Natural killer cell treated with Interleukin-12 subunit alpha and Interleukin-12 subunit beta and Interleukin-15 and Interleukin-18, amount 100 ng/mL, for 72 hours (primary cell): Measurements from ENCODE around the gene NUDT1. TPM values are rescaled to one million over a fixed set of nuclear protein-coding genes. Genes with fewer than 3 reads are reported as not detected.

ENCODE experiments used
- ATAC-seq, 2 donors: fragments of 150-1000 bp; cut with Tn5 transposase in 1 of 2; sonication (Bioruptor Pico), chemical (Tn5 transposase) in 1 of 2; 2 replicates each; pipeline ENCODE4 v1.10.0; 2021
- DNase-seq: peaks from one replicate; pipeline ENCODE4 v3.0.0; 2022; ENCODE audit warnings: low spot score
- H3K27ac Mint-ChIP-seq, 2 donors: 1 replicate in 1 of 2; 2 replicates in 1 of 2; pipeline ENCODE4 v1.8.0; 2022; ENCODE audit warnings: mixed read lengths in 2 of 2, mild to moderate bottlenecking in 1 of 2, moderate library complexity in 1 of 2
- H3K27me3 Mint-ChIP-seq, 2 donors: 1 replicate in 1 of 2; 2 replicates in 1 of 2; pipeline ENCODE4 v1.8.0; 2022; ENCODE audit warnings: mixed read lengths in 2 of 2
- H3K36me3 Mint-ChIP-seq: one replicate; pipeline ENCODE4 v1.8.0; 2022; ENCODE audit warnings: mixed read lengths
- H3K4me1 Mint-ChIP-seq, 2 donors: 1 replicate in 1 of 2; 2 replicates in 1 of 2; pipeline ENCODE4 v1.8.0; 2022; ENCODE audit warnings: low read depth in 2 of 2, mixed read lengths in 2 of 2, mild to moderate bottlenecking in 1 of 2
- H3K4me3 Mint-ChIP-seq: one replicate; pipeline ENCODE4 v1.8.0; 2022; ENCODE audit warnings: mixed read lengths
- H3K9me3 Mint-ChIP-seq: 2 replicates; pipeline ENCODE4 v1.8.0; 2022; ENCODE audit warnings: mixed read lengths
- total RNA-seq, 2 donors: library from RNA; stranded (reverse); gene quantifications; one replicate each; pipeline ENCODE4 v1.2.3, GENCODE V29; 2022

Gene NUDT1
- total RNA-seq, 2 donors from 2014 or later, result 31.7 to 65.2 TPM

DNA sequence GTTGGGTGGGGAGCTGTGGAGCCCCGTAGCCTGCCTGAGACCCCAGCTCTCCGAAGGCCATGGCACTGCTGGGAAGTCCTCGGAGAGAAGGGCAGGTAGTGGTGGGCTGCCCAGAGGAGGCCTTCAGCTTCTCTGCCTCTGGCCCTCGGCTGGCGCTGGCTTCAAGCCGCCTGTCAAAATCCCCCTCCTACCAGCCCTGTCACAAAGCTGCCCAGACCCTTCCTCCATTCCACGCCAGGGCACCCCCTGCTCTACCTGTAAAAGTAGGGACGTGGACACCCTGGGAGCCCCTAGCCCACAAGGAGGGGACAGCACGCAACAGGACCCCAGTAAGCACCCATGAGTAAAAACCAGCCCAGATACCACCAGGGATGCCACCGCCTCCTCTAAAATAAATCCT, 40.9 kb upstream of the NUDT1 start:
- no peaks in the 10 kb centered on the region for H3K27me3 Mint-ChIP-seq
- H3K36me3 Mint-ChIP-seq, result no peaks in the 10 kb centered on the region
- no peaks in the 10 kb centered on the region for H3K9me3 Mint-ChIP-seq
- DNase-seq, result no peak
- no peak for ATAC-seq
- no peak overlapping the region for H3K4me3 Mint-ChIP-seq
- peaks cover 3 to 5% of the 10 kb centered on the region in 2 donors for H3K4me1 Mint-ChIP-seq
- H3K27ac Mint-ChIP-seq, result no peak overlapping the region

DNA sequence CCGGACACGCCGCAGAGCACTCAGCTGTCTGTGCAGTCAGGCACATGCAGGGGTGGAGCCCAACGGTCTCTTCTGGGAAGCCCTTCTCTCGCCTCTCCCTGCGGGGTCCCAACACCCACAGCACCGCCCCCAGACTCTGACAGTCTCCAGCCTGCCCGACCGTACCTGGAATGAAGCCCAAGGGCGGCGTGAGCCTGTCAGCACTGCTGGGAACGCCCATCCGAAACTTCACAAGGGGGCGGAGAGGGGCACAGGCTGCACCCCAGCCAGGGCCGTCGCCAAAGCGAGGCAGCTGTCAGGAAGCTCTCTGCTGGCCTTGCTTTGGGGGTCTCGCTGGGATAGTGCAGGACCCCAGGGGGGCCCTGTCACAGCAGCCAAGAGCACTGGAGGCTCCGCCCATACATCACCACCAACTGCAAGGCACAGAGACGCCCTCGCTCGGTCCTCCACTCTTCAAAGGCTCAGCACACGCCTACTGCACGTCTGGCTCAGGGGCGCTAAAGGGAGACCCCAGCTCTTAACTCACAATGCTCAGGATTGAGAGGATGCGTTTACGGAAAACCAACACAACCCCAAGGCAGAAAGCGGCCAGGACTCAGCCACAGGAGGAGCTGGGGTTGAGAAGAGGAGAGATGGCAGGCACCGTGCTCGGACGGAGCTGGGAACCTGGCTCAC, 40.2 kb upstream of the NUDT1 start:
- H3K27ac Mint-ChIP-seq, result no peak overlapping the region
- no peaks in the 10 kb centered on the region for H3K9me3 Mint-ChIP-seq
- no peak overlapping the region for H3K4me3 Mint-ChIP-seq
- no peaks in the 10 kb centered on the region for H3K27me3 Mint-ChIP-seq
- no peak for DNase-seq
- no peak for ATAC-seq
- peaks cover 3 to 5% of the 10 kb centered on the region in 2 donors for H3K4me1 Mint-ChIP-seq
- no peaks in the 10 kb centered on the region for H3K36me3 Mint-ChIP-seq

GRCh38 chr7:2202361-2202761, 39.7 kb upstream of the NUDT1 start:
- peaks cover 2 to 3% of the 10 kb centered on the region in 2 donors for H3K4me1 Mint-ChIP-seq
- no peak overlapping the region for H3K27ac Mint-ChIP-seq
- ATAC-seq (no peak), DNase-seq (no peak)
- H3K27me3 Mint-ChIP-seq, result no peaks in the 10 kb centered on the region
- no peak overlapping the region for H3K4me3 Mint-ChIP-seq
- no peaks in the 10 kb centered on the region for H3K9me3 Mint-ChIP-seq
- H3K36me3 Mint-ChIP-seq, result no peaks in the 10 kb centered on the region

DNA sequence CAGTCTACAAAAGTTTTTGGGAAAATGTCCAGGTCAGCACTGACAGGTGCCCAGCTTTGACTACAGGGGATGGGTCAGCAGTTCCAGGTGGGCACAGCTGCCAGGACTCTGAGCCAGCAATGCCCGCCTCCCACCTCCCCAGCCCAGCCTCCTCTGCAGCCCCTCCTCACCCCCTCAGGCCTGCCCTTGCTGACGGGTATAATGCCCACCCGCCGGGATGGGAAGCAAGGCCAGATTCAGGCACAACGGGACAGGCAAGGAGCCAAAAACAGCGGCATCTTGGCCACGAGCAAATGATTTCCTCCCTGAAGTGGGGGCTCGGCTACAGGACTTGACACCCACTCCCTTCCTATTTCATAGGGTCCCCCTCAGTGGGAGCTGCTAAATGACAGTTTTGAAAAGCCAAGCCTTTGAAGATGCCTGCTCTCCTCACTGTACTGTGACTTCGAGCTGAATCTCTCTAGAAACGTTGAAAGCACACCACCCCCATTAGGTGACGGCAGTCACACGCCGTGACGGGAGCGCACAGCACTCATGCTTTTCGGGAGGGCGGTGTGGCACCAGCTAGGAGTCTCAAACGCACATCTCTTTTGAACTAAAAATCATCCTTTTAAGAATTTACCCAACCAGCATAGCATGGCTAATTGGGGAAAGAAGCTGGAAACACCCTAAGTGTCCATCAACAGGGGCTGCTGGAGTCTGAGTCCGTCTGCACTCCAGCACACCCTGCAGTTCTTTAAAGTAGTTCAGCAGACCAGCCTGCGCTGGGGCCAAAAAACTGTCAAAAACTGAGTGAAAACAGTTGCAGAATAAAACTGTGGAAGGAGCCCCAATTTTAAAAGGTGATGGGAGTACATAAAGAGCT, 38.9 kb upstream of the NUDT1 start:
- DNase-seq (no peak), ATAC-seq (no peak)
- Mint-ChIP-seq H3K27ac (no peak overlapping the region), H3K4me1 (no peaks in the 10 kb centered on the region), H3K9me3 (no peaks in the 10 kb centered on the region), H3K4me3 (no peak overlapping the region), H3K27me3 (no peaks in the 10 kb centered on the region), H3K36me3 (no peaks in the 10 kb centered on the region)

DNA sequence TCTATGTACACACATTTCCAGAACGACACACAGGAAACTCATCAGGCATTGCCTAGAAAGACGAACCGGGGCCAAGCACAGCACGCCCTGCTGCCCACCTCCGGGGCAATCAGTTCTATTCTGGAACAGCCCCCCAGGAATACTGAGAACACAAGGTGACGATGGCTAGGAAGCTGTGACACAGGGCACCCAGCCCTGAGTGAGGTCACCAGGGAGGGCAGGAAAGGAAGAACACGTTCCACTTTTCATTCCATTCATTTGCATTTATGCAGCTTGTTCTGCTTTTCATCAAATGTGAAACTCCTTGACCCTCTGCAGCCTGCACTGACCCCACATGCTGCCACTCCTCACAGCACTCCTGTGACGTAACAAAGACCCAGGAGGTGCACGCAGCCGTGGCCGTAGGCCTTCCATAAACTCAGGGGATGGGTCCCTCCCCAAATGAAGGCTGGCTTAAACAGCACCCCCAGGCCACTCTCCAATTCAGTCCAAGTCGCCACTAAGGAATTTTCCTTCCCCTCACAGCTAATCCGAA, 38.2 kb upstream of the NUDT1 start:
- Mint-ChIP-seq H3K9me3 (no peaks in the 10 kb centered on the region), H3K4me1 (peaks cover 0 to under 1% of the 10 kb centered on the region in 2 donors), H3K4me3 (no peak overlapping the region), H3K27ac (no peak overlapping the region), H3K36me3 (peaks cover 5% of the 10 kb centered on the region), H3K27me3 (no peaks in the 10 kb centered on the region)
- no peak for ATAC-seq
- DNase-seq, result no peak

GRCh38 chr7:2204446-2204845, 37.6 kb upstream of the NUDT1 start:
- H3K36me3 Mint-ChIP-seq, result peaks cover 5% of the 10 kb centered on the region
- H3K27ac Mint-ChIP-seq, result no peak overlapping the region
- H3K4me3 Mint-ChIP-seq, result no peak overlapping the region
- DNase-seq (no peak), ATAC-seq (no peak)
- H3K4me1 Mint-ChIP-seq, result peaks cover 0 to 3% of the 10 kb centered on the region in 2 donors
- no peaks in the 10 kb centered on the region for H3K9me3 Mint-ChIP-seq
- no peaks in the 10 kb centered on the region for H3K27me3 Mint-ChIP-seq

DNA sequence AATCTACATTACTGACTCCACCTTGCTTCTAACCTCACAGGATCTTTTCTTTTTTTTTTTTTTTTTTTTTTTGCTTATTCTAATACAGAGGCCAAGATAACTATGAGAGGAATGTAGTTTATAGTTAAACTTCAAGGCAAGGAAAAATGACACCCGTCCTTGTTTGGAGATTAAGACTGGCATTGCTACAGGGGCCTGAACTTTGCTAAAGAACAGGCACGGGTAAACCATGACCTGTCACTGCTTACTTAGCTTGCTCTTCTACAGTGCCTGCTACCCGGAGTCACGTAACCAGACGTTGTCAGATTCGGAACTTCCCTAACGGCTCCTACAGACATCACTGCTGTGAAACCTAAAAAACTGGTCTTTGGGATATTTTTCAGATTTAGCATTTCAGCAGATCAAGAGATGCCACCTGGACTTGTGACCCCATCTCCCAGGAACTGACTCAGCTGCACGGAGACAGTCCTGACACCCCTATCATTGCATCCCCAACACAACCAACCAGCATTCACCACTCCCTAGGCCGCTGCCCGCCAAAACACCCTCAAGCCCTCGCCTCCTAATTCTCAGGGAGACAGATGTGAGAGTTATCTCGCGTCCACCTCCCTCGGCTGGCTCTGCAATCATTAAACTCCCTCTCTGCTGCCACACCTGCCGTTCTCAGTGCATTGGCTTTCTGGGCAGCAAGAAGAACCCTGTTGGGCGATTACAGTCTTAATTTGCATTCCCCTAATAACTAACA, 36.8 kb upstream of the NUDT1 start:
- Mint-ChIP-seq H3K27me3 (no peaks in the 10 kb centered on the region), H3K4me1 (peaks cover 0 to 3% of the 10 kb centered on the region in 2 donors), H3K9me3 (no peaks in the 10 kb centered on the region), H3K36me3 (peaks cover 5% of the 10 kb centered on the region), H3K4me3 (no peak overlapping the region), H3K27ac (no peak overlapping the region)
- DNase-seq, result no peak
- no peak for ATAC-seq

DNA sequence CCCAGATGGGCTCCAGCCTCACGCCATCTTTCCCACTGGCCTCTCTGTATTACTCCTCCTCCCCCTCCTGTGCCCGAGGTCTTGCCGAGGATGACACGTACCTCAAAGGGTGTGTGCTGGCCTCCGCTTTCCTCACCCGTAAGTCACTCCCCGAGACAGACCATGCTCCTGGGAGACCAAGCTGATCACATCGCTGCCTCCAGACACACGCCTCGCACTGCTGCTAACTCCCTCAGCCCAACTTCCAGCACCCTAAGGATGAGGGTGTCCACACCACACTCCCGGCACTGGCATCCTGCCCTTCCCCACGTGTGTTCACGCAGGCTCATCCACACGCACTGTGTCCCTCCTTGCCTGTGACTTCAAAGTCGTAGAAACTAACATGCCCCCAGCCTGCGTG, 33.3 kb upstream of the NUDT1 start:
- Mint-ChIP-seq H3K4me1 (peaks cover 0 to 3% of the 10 kb centered on the region in 2 donors), H3K4me3 (no peak overlapping the region), H3K27ac (no peak overlapping the region), H3K27me3 (no peaks in the 10 kb centered on the region), H3K9me3 (no peaks in the 10 kb centered on the region), H3K36me3 (peaks cover 12% of the 10 kb centered on the region)
- DNase-seq (no peak), ATAC-seq (no peak)

- DNase-seq (no peak), ATAC-seq (peak in 1 of 2 donors; percentile 66)
- Mint-ChIP-seq H3K36me3 (peaks cover 16% of the 10 kb centered on the region), H3K4me3 (no peak overlapping the region), H3K9me3 (no peaks in the 10 kb centered on the region), H3K4me1 (peaks cover 0 to 5% of the 10 kb centered on the region in 2 donors), H3K27ac (no peak overlapping the region), H3K27me3 (no peaks in the 10 kb centered on the region)
Measured at GRCh38 chr7:2209146-2209960, 32.7 kb upstream of the NUDT1 start.

GRCh38 chr7:2209961-2210323, 32.1 kb upstream of the NUDT1 start:
- DNase-seq (no peak), ATAC-seq (no peak)
- Mint-ChIP-seq H3K4me1 (peaks cover 0 to 5% of the 10 kb centered on the region in 2 donors), H3K4me3 (no peak overlapping the region), H3K27ac (no peak overlapping the region), H3K9me3 (no peaks in the 10 kb centered on the region), H3K36me3 (peaks cover 16% of the 10 kb centered on the region), H3K27me3 (no peaks in the 10 kb centered on the region)

DNA sequence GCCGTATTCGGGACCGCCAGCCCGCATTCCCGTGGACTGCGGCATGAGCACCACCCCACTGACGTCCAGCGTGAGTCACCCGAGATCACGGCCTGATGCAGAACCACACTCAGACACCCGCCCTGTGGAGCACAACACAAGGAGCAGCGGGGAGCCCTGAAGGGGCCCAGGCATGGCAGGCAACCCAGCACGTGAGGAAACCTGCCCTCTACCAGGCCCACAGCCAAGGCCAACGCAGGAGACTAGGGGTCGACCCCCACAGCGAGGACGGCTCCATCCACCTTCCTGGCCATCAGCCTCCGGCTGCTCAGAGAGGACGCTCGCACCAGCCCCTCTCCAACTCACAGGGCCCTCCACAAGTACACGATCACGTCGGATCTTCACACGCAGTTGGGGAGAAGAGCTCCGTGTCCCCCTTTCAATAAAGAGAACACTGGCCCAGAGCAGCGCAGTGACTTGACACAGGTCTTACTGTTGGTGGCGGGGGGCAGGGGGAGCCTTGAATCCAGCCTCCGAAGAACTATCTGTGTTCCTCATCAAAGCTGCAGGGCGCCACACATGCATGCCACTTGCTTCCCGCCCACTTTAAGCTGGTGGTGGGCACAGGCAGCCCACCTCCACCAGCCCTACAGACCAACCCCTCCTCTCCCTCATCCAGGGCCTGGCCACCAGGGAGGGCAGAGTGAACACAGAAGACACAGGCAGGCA, 31.3 kb upstream of the NUDT1 start:
- Mint-ChIP-seq H3K36me3 (peaks cover 16% of the 10 kb centered on the region), H3K4me3 (no peak overlapping the region), H3K4me1 (peaks cover 0 to 8% of the 10 kb centered on the region in 2 donors), H3K27ac (no peak overlapping the region), H3K9me3 (no peaks in the 10 kb centered on the region), H3K27me3 (no peaks in the 10 kb centered on the region)
- ATAC-seq (no peak), DNase-seq (peak; percentile 25)

DNA sequence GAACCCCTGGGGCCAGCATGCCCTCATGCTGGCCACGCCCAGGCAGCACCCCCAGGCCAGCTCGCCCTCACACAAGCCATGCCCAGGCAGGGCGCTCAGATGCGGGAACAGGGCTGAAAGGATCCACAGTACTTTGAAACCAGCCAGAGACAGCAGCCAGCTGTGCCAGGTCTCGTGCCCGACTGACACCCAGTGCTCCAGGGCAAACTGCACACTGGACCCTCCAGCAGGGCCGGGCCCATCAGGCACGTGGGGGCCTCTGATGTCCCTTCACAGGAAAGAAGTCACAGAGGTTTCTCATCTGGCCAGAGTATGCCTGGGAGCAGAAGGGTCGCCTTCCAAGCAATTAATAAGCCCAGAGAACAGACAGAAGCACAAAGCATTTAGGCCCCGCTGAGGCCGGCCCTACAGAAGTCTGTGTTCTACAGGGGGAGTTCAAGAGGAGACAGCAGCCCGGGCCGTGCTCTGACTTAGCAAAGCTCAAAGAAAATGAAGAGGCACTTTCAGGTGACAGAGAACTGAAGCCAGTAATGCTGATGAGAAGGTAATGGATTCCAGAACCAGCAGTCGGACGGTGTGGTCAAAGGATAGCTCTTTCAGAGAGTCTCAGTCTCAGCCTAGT, 30.7 kb upstream of the NUDT1 start:
- H3K27ac Mint-ChIP-seq, result no peak overlapping the region
- H3K9me3 Mint-ChIP-seq, result no peaks in the 10 kb centered on the region
- peaks cover 0 to 8% of the 10 kb centered on the region in 2 donors for H3K4me1 Mint-ChIP-seq
- no peaks in the 10 kb centered on the region for H3K27me3 Mint-ChIP-seq
- H3K4me3 Mint-ChIP-seq, result no peak overlapping the region
- peaks cover 22% of the 10 kb centered on the region for H3K36me3 Mint-ChIP-seq
- no peak for ATAC-seq
- DNase-seq, result peak; percentile 54
